PFSK-1 (cell line): ENCODE results near the gene FLAD1.

Source experiments
- FOXP2 ChIP-seq: optimal IDR thresholded peaks from 2 replicates; pipeline ENCODE3; 2011; ENCODE audit warnings: borderline replicate concordance, control low read depth, inconsistent platforms; ENCODE audit not compliant: insufficient read depth; ENCODE audit errors: extremely low read length, extremely low read depth
- POLR2AphosphoS5 ChIP-seq: IDR thresholded peaks from 2 replicates; pipeline ENCODE4 v1.6.1; 2012; ENCODE audit warnings: low read depth, mild to moderate bottlenecking, control low read depth, low read length, moderate library complexity
- SIN3A ChIP-seq: IDR thresholded peaks from 2 replicates; pipeline ENCODE4 v1.6.1; 2012; ENCODE audit warnings: mild to moderate bottlenecking, low read length, moderate library complexity, borderline replicate concordance; ENCODE audit not compliant: insufficient read depth
- TAF1 ChIP-seq: IDR thresholded peaks from 2 replicates; pipeline ENCODE4 v1.6.1; 2012; ENCODE audit warnings: low read length, control low read depth, borderline replicate concordance; ENCODE audit not compliant: insufficient read depth
- TF ChIP-seq, protein P1 (sequence below), 2 experiments: IDR thresholded peaks; 2 replicates each; pipeline versions ENCODE4 v1.6.1 to v1.8.0; 2011 to 2012; ENCODE audit warnings: low read depth in 2 of 2, low read length in 2 of 2, control low read depth in 1 of 2, inconsistent platforms in 1 of 2, mild to moderate bottlenecking in 1 of 2, moderate library complexity in 1 of 2; ENCODE audit not compliant: insufficient read depth in 1 of 2

FLAD1 gene

DNA sequence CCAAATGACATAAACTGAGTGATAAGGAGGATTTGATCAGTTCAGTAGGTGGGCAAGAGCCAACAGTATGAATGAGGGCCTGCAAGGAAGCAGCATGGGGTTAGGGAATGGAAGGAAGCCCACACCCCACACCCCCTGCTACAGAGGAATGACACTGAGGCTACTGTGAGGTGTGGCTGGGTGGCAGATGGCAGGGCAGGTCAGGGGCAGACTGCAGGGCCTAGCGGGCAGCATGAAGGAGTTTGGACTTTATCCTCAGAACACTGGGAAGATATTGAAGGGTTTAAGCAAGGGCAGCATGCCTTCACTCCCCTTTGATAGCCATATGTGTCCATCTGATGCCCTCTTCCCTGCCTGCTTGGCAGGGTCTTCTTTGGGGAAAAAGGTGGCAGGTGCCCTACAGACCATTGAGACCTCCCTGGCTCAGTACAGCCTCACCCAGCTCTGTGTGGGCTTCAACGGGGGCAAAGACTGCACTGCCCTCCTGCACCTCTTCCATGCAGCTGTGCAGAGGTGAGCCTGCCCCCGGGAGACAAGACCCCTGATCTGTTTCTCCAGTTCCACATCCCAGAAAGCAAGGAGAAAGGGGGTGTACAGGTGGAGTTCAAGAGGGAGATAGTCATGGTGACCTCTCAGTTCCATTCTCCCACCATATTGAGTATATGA lies 6.2 kb downstream of the FLAD1 start:
- TF ChIP-seq POLR2AphosphoS5 (no peak), FOXP2 (no peak), TAF1 (no peak), SIN3A (no peak)
- TF ChIP-seq, protein P1, sequence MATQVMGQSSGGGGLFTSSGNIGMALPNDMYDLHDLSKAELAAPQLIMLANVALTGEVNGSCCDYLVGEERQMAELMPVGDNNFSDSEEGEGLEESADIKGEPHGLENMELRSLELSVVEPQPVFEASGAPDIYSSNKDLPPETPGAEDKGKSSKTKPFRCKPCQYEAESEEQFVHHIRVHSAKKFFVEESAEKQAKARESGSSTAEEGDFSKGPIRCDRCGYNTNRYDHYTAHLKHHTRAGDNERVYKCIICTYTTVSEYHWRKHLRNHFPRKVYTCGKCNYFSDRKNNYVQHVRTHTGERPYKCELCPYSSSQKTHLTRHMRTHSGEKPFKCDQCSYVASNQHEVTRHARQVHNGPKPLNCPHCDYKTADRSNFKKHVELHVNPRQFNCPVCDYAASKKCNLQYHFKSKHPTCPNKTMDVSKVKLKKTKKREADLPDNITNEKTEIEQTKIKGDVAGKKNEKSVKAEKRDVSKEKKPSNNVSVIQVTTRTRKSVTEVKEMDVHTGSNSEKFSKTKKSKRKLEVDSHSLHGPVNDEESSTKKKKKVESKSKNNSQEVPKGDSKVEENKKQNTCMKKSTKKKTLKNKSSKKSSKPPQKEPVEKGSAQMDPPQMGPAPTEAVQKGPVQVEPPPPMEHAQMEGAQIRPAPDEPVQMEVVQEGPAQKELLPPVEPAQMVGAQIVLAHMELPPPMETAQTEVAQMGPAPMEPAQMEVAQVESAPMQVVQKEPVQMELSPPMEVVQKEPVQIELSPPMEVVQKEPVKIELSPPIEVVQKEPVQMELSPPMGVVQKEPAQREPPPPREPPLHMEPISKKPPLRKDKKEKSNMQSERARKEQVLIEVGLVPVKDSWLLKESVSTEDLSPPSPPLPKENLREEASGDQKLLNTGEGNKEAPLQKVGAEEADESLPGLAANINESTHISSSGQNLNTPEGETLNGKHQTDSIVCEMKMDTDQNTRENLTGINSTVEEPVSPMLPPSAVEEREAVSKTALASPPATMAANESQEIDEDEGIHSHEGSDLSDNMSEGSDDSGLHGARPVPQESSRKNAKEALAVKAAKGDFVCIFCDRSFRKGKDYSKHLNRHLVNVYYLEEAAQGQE (IDR thresholded peaks at IDR 0.05; ENCODE audit: insufficient read depth in 1 of 2, low read depth in 2 of 2, low read length in 2 of 2), result no peak

DNA sequence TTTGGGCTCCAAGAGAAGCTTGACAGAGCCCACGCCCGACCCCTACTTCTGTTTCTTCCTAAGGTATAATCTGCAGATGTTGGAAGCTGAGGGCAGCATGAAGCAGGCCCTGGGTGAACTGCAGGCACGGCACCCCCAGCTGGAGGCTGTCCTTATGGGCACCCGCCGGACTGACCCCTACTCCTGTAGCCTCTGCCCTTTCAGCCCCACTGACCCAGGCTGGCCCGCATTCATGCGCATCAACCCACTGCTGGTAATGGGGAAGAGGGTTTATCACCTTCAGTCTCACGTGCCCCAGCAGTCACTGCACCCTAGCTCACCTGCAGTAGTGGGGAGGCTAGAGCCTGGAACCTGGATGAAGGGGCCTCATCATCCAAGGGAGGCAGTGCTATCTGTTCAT lies 7.1 kb downstream of the FLAD1 start:
- TF ChIP-seq SIN3A, result no peak
- TF ChIP-seq TAF1, result no peak
- no peak for TF ChIP-seq POLR2AphosphoS5
- TF ChIP-seq, protein P1 (IDR thresholded peaks at IDR 0.05; ENCODE audit: insufficient read depth in 1 of 2, low read depth in 2 of 2, low read length in 2 of 2), result no peak
- no peak for TF ChIP-seq FOXP2

DNA sequence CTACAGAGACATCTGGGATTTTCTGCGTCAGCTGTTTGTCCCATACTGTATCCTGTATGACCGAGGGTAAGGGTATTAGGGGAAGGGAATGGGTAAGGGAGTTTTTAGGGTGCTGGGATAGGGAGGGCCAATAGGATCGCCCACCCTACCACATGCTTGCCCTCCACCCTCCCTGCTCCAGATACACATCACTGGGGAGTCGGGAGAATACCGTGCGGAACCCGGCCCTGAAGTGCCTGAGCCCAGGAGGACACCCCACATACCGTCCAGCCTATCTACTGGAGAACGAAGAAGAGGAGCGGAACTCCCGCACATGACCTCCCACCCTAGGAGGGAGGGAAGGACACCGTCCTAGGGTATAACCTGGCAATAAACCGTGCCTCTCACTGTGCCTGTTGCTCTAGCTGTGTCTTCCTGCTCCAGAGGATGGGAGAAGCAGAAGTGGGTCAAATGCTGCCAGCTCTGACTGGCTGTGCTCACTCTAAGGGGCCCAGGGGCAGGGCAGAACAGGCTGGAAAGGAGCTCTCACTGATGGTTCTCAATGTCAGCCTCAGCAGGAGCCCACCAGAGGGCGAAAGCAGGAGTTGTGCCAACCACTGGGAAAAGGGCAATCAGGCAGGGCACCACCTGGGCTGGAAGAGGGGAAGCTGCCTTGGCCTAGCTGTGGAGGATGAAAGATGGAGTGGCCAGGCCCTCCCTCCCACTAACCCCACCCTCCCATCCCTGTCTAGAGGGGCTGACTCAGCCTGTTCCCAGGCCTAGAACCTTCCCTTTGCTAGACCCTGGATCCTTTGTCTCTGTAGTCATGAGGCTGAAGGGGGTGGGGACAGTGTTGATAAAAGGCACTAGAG lies 9.8 kb downstream of the FLAD1 start:
- TF ChIP-seq TAF1 (no peak), POLR2AphosphoS5 (peak; percentile 76)
- TF ChIP-seq, protein P1 (IDR thresholded peaks at IDR 0.05; ENCODE audit: insufficient read depth in 1 of 2, low read depth in 2 of 2, low read length in 2 of 2), result no peak

DNA sequence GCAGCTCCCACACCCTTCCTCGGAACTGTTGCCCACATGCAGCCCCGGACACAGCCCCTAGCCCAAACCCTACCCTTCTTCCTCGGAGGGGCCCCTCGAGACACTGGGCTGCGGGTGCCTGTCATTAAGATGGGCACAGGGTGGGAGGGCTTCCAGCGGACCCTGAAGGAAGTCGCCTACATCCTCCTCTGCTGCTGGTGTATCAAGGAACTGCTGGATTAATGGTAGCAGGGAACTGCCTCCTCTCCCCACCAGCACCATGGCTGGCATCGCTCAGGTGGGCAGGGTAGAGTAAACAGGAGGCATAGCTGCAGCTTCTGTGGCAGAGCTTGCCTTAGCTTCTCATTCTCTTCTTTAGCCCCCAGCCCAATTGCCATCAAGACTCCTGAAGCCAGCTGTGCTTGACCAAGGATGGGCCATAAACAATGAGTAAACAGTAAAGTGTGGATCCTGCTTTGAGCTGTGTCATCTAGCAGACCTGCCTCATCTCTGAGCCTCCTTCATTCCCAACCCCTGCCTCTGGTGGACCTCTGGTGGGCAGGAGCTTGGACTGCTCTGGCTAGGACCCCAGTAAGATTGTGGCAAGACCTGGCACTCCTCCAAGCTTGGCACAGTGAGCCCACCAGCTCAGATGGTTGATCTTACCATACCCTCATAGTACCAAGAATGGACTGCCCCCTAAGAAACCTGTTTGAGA lies 10.6 kb downstream of the FLAD1 start, which contains the start of gene LENEP:
Gene LENEP (plus strand): TSS at position 15 of the 697 bp plus-strand sequence. CDS start 22 bp downstream, at position 37.
- TF ChIP-seq, protein P1 (IDR thresholded peaks at IDR 0.05; ENCODE audit: insufficient read depth in 1 of 2, low read depth in 2 of 2, low read length in 2 of 2), result no peak
- TF ChIP-seq POLR2AphosphoS5, result no peak; the same call in 1 of the 2 replicates
- TF ChIP-seq TAF1, result no peak
- no peak for TF ChIP-seq FOXP2
- no peak for TF ChIP-seq SIN3A
